Osteocyte (in vitro differentiated cells): Measurements from ENCODE around the gene SNTB2. TPM values are rescaled to one million over a fixed set of nuclear protein-coding genes. Genes with fewer than 3 reads are reported as not detected.

Experiments used
- DNase-seq: peaks from one replicate; pipeline ENCODE4 v3.0.0; 2021; ENCODE audit warnings: mixed read lengths; ENCODE audit not compliant: unreplicated experiment; ENCODE audit errors: extremely low spot score
- H3K27ac Mint-ChIP-seq: one replicate; pipeline ENCODE4 v1.8.0; 2021; ENCODE audit warnings: mild to moderate bottlenecking, mixed read lengths; ENCODE audit not compliant: unreplicated experiment
- H3K27me3 Mint-ChIP-seq: one replicate; pipeline ENCODE4 v1.8.0; 2021; ENCODE audit warnings: mixed read lengths; ENCODE audit not compliant: unreplicated experiment
- H3K36me3 Mint-ChIP-seq: one replicate; pipeline ENCODE4 v1.8.0; 2021; ENCODE audit warnings: mixed read lengths; ENCODE audit not compliant: unreplicated experiment
- H3K4me1 Mint-ChIP-seq: one replicate; pipeline ENCODE4 v1.8.0; 2021; ENCODE audit warnings: mixed read lengths; ENCODE audit not compliant: unreplicated experiment
- H3K4me3 Mint-ChIP-seq: one replicate; pipeline ENCODE4 v1.8.0; 2021; ENCODE audit warnings: mild to moderate bottlenecking, moderate library complexity, mixed read lengths; ENCODE audit not compliant: unreplicated experiment
- H3K9me3 Mint-ChIP-seq: one replicate; pipeline ENCODE4 v1.8.0; 2021; ENCODE audit warnings: mixed read lengths; ENCODE audit not compliant: unreplicated experiment
- CTCF ChIP-seq: fragments of 200-600 bp; sonication (generic); IDR thresholded peaks from 2 replicates; pipeline ENCODE4 v1.5.0; 2021; ENCODE audit warnings: antibody characterized with exemption, mild to moderate bottlenecking, moderate library complexity
- total RNA-seq: library from RNA; stranded (reverse); gene quantifications from 2 replicates; pipeline ENCODE4 v1.2.1, GENCODE V29; 2021

The SNTB2 gene
- total RNA-seq, 1 donor from 2014 or later: 39.6 TPM

- peaks cover 20% of the 10 kb centered on the region for H3K36me3 Mint-ChIP-seq
- H3K27ac Mint-ChIP-seq: no peak overlapping the region
- no peaks in the 10 kb centered on the region for H3K9me3 Mint-ChIP-seq
- H3K4me1 Mint-ChIP-seq: peaks cover 7% of the 10 kb centered on the region
- peak; percentile 10 for DNase-seq
- no peaks in the 10 kb centered on the region for H3K27me3 Mint-ChIP-seq
- no peak overlapping the region for H3K4me3 Mint-ChIP-seq
- no peak for TF ChIP-seq CTCF
Measured at GRCh38 chr16:69301187-69301586, 114.2 kb downstream of the SNTB2 start.

GRCh38 chr16:69301861-69302260, 114.9 kb downstream of the SNTB2 start:
- no peaks in the 10 kb centered on the region for H3K9me3 Mint-ChIP-seq
- no peak overlapping the region for H3K27ac Mint-ChIP-seq
- TF ChIP-seq CTCF: no peak
- H3K4me3 Mint-ChIP-seq: no peak overlapping the region
- peaks cover 10% of the 10 kb centered on the region for H3K4me1 Mint-ChIP-seq
- H3K36me3 Mint-ChIP-seq: peaks cover 20% of the 10 kb centered on the region
- H3K27me3 Mint-ChIP-seq: no peaks in the 10 kb centered on the region
- DNase-seq: peak; percentile 38

- Mint-ChIP-seq H3K27me3 (no peaks in the 10 kb centered on the region), H3K4me1 (peaks cover 10% of the 10 kb centered on the region), H3K27ac (no peak overlapping the region), H3K36me3 (peaks cover 20% of the 10 kb centered on the region), H3K4me3 (no peak overlapping the region), H3K9me3 (no peaks in the 10 kb centered on the region)
- peak; percentile 8 for DNase-seq
- TF ChIP-seq CTCF: no peak
Measured at GRCh38 chr16:69302301-69302700, 115.3 kb downstream of the SNTB2 start.

- H3K27me3 Mint-ChIP-seq: no peaks in the 10 kb centered on the region
- H3K36me3 Mint-ChIP-seq: peaks cover 9% of the 10 kb centered on the region
- no peaks in the 10 kb centered on the region for H3K9me3 Mint-ChIP-seq
- peak overlapping the region; percentile 59 for H3K27ac Mint-ChIP-seq
- no peak overlapping the region for H3K4me3 Mint-ChIP-seq
- peaks cover 16% of the 10 kb centered on the region for H3K4me1 Mint-ChIP-seq
- TF ChIP-seq CTCF: no peak
- DNase-seq: no peak
Measured at GRCh38 chr16:69306031-69306430, 119.1 kb downstream of the SNTB2 start.

- no peaks in the 10 kb centered on the region for H3K27me3 Mint-ChIP-seq
- H3K9me3 Mint-ChIP-seq: no peaks in the 10 kb centered on the region
- H3K4me1 Mint-ChIP-seq: peaks cover 20% of the 10 kb centered on the region
- no peak for DNase-seq
- no peak for TF ChIP-seq CTCF
- no peak overlapping the region for H3K4me3 Mint-ChIP-seq
- H3K27ac Mint-ChIP-seq: no peak overlapping the region
- H3K36me3 Mint-ChIP-seq: peaks cover 7% of the 10 kb centered on the region
Measured at GRCh38 chr16:69307091-69307490, 120.1 kb downstream of the SNTB2 start.
